SK-N-SH (cell line): ENCODE results near the gene ABHD2. TPM values are rescaled to one million over a fixed set of nuclear protein-coding genes. Genes with fewer than 3 reads are reported as not detected.

ENCODE experiments used
- CTCF ChIA-PET: fragments of 300-600, 350-600 bp; formaldehyde crosslinking; extraction: SDS; loops from one replicate; lab custom pipeline; 2021; lab: Yijun Ruan, JAX
- POLR2A ChIA-PET: fragments of 350-600 bp; sonication (Branson Sonifier 250); formaldehyde crosslinking; extraction: SDS; loops from one replicate; lab custom pipeline; 2020; ENCODE audit warnings: antibody characterized with exemption, inconsistent platforms; lab: Yijun Ruan, JAX
- DNase-seq: peaks from one replicate; pipeline ENCODE4 v3.0.0; 2012
- H2AFZ ChIP-seq: fragments of 200-600 bp; sonication (generic); 2 replicates; pipeline ENCODE4 v1.8.1; 2016; ENCODE audit warnings: antibody characterized with exemption, mild to moderate bottlenecking, low read depth
- H3F3A ChIP-seq: fragments of 200-600 bp; sonication (generic); replicated peaks from 2 replicates; pipeline ENCODE3; 2016; ENCODE audit warnings: antibody characterized with exemption, mild to moderate bottlenecking; ENCODE audit not compliant: insufficient read depth
- H3K27ac ChIP-seq, 2 experiments: fragments of 200-500 bp in 1 of 2; fragments of 200-600 bp in 1 of 2; sonication (Bioruptor generic) in 1 of 2; sonication (generic), shearing (Covaris generic) in 1 of 2; 2 replicates each; pipeline versions ENCODE4 v1.5.1 to v1.6.1; 2014 to 2016; ENCODE audit warnings: low read depth in 2 of 2, inconsistent platforms in 1 of 2, low read length in 1 of 2, mild to moderate bottlenecking in 1 of 2, mixed read lengths in 1 of 2
- H3K27me3 ChIP-seq: fragments of 200-600 bp; sonication (generic), shearing (Covaris generic); 2 replicates; pipeline ENCODE4 v1.6.1; 2016; ENCODE audit warnings: mixed run types; ENCODE audit not compliant: insufficient read depth
- H3K36me3 ChIP-seq, 2 experiments: fragments of 200-500 bp in 1 of 2; fragments of 200-600 bp in 1 of 2; sonication (Bioruptor generic) in 1 of 2; sonication (generic) in 1 of 2; replicated peaks in 1 of 2; 2 replicates each; pipeline versions ENCODE3 to v1.5.1; 2014 to 2016; ENCODE audit warnings: low read length in 1 of 2, mild to moderate bottlenecking in 1 of 2; ENCODE audit not compliant: insufficient read depth in 2 of 2, control insufficient read depth in 1 of 2
- H3K4me1 ChIP-seq, 2 experiments: fragments of 200-500 bp in 1 of 2; fragments of 200-600 bp in 1 of 2; sonication (Bioruptor generic) in 1 of 2; sonication (generic), shearing (Covaris generic) in 1 of 2; 2 replicates each; pipeline versions ENCODE4 v1.5.1 to v1.6.1; 2014 to 2016; ENCODE audit warnings: low read depth in 1 of 2, low read length in 1 of 2, mixed run types in 1 of 2; ENCODE audit not compliant: insufficient read depth in 2 of 2, control insufficient read depth in 1 of 2
- H3K4me2 ChIP-seq: fragments of 200-600 bp; sonication (generic), shearing (Covaris generic); 2 replicates; pipeline ENCODE4 v1.6.1; 2017; ENCODE audit warnings: mixed run types
- H3K4me3 ChIP-seq, 2 experiments: fragments of 200-500 bp in 1 of 2; fragments of 200-600 bp in 1 of 2; sonication (Bioruptor generic) in 1 of 2; sonication (generic), shearing (Covaris generic) in 1 of 2; 2 replicates each; pipeline versions ENCODE4 v1.5.1 to v1.8.1; 2014 to 2016; ENCODE audit warnings: low read depth in 2 of 2, inconsistent platforms in 1 of 2, low read length in 1 of 2, mild to moderate bottlenecking in 1 of 2, mixed read lengths in 1 of 2, moderate library complexity in 1 of 2
- H3K79me2 ChIP-seq: fragments of 200-600 bp; sonication (generic); 2 replicates; pipeline ENCODE4 v1.8.1; 2017; ENCODE audit warnings: mild to moderate bottlenecking; ENCODE audit not compliant: insufficient read depth
- H3K9ac ChIP-seq: fragments of 200-600 bp; sonication (generic); 2 replicates; pipeline ENCODE4 v1.6.1; 2017; ENCODE audit warnings: mixed run types
- H3K9me2 ChIP-seq: fragments of 200-600 bp; sonication (generic); 2 replicates; pipeline ENCODE4 v1.6.1; 2017; ENCODE audit warnings: mixed run types
- H3K9me3 ChIP-seq: fragments of 200-600 bp; sonication (generic); 2 replicates; pipeline ENCODE4 v1.6.1; 2017; ENCODE audit warnings: mixed run types, mild to moderate bottlenecking, moderate library complexity
- H4K20me1 ChIP-seq: fragments of 200-600 bp; sonication (generic); 2 replicates; pipeline ENCODE4 v1.6.1; 2017; ENCODE audit warnings: mild to moderate bottlenecking, mixed run types; ENCODE audit not compliant: insufficient read depth
- CTCF ChIP-seq: fragments of 200-600 bp; sonication (generic); IDR thresholded peaks from 2 replicates; pipeline ENCODE4 v1.6.1; 2017; ENCODE audit warnings: antibody characterized with exemption, mild to moderate bottlenecking, moderate library complexity
- MXI1 ChIP-seq: IDR thresholded peaks from 2 replicates; pipeline ENCODE4 v1.6.1; 2012; ENCODE audit warnings: mild to moderate bottlenecking, low read depth, low read length, improper control_type of control experiment
- RAD21 ChIP-seq: IDR thresholded peaks from 2 replicates; pipeline ENCODE4 v1.6.1; 2012; ENCODE audit warnings: mild to moderate bottlenecking, low read length
- SIN3A ChIP-seq: IDR thresholded peaks from 2 replicates; pipeline ENCODE4 v1.6.1; 2012; ENCODE audit warnings: low read depth, mild to moderate bottlenecking, low read length, moderate library complexity, borderline replicate concordance
- WGBS: methylation state at CpG from one replicate; pipeline ENCODE4 v1.1.6; 2017; ENCODE audit warnings: low lambda C conversion rate; 5-methylcytosine and 5-hydroxymethylcytosine counted together
- polyA plus RNA-seq, 3 experiments: library from polyadenylated mRNA; depleted of rRNA; stranded (reverse); fragments of >200 nt; gene quantifications; 2 replicates each; pipeline ENCODE4 v1.2.3, GENCODE V29; 2012
- TF ChIP-seq, protein P1 (sequence below): IDR thresholded peaks from 2 replicates; pipeline ENCODE4 v1.4.0; 2012; ENCODE audit warnings: low read depth, borderline replicate concordance

ABHD2 gene
- polyA plus RNA-seq, 1 of the 3 experiments (the other 2 are of a cell fraction) = 19.2 TPM

GRCh38 chr15:89125088-89125826 lies 37.0 kb downstream of the ABHD2 start (continued):
- TF ChIP-seq SIN3A = no peak
- TF ChIP-seq, all 33 proteins: peak for 0

GRCh38 chr15:89126009-89126408 lies 37.8 kb downstream of the ABHD2 start:
- Histone ChIP-seq H3F3A (no peaks in the 10 kb centered on the region), H3K27me3 (no peaks in the 10 kb centered on the region), H3K4me3 (no peak overlapping the region), H3K9ac (no peak overlapping the region), H3K4me1 (no peaks in the 10 kb centered on the region; a peak in 2 of 4 replicates), H4K20me1 (no peaks in the 10 kb centered on the region), H3K4me2 (no peak overlapping the region), H3K27ac (no peak overlapping the region), H3K36me3 (peaks cover 14 to 44% of the 10 kb centered on the region in 2 experiments), H3K9me2 (no peaks in the 10 kb centered on the region), H2AFZ (no peak overlapping the region), H3K9me3 (no peaks in the 10 kb centered on the region), H3K79me2 (no peaks in the 10 kb centered on the region)
- no peak for TF ChIP-seq MXI1
- POLR2A ChIA-PET = no interaction called here
- CTCF ChIA-PET = interaction anchor here (0.9 to 8.4 kb wide), 3 partner anchors 22 to 291 kb away, joined by 3 to 134 read pairs (median 22); no protein-coding TSS in a partner anchor
- 89% methylated on average over 6 of the region's 6 CpGs for WGBS
- no peak for DNase-seq

DNA sequence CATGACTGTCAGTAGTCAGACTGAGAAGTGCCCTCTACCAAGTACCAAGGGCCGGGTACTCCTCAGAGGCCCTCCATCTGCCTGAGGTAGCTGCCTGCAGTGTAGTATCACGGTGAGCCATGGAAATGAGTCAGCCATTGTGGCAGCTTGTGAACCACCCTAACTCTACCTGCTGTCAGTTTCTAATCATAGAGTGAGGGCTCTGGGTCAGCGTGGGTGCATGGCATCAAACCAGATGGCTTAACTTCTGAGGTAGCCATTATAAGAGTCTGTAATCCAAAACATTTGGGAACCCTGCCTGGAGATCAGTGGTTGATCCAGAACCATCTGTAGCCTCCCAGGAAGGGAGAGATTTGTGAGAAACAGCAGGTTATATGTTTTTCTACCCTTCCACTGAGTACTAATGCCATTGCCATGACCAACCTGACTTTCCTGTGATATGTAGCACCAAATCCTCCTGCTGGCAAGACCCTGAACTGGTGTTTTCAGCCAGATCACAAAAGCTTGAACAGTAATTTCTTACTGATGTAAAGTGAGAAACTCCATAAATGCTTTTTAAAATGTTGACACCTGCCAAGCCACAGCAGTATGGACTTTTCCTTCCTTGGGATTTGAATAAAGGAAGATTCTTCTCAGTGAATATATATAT lies 38.9 kb downstream of the ABHD2 start:
- Histone ChIP-seq H3K36me3 (peaks cover 11 to 50% of the 10 kb centered on the region in 2 experiments), H2AFZ (no peak overlapping the region), H4K20me1 (no peaks in the 10 kb centered on the region), H3K4me1 (no peaks in the 10 kb centered on the region; a peak in 3 of 4 replicates), H3K4me2 (no peak overlapping the region)
- CTCF ChIA-PET = interaction anchor here (0.6 to 8.4 kb wide), 8 partner anchors 9 to 290 kb away, joined by 3 to 134 read pairs (median 4); no protein-coding TSS in a partner anchor
- TF ChIP-seq, protein P1, sequence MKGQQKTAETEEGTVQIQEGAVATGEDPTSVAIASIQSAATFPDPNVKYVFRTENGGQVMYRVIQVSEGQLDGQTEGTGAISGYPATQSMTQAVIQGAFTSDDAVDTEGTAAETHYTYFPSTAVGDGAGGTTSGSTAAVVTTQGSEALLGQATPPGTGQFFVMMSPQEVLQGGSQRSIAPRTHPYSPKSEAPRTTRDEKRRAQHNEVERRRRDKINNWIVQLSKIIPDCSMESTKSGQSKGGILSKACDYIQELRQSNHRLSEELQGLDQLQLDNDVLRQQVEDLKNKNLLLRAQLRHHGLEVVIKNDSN = no peak
- TF ChIP-seq RAD21 (0 out of 2 replicates have a peak, but pooled peaks have one; percentile 4), CTCF (peak; percentile 34; the same call in 1 of the 2 replicates)
- TF ChIP-seq, all 33 proteins: peak for 2
- no peak overlapping the region for H3K27ac ChIP-seq
- no peaks in the 10 kb centered on the region for H3K9me2 ChIP-seq
- no peaks in the 10 kb centered on the region for H3K79me2 ChIP-seq
- no peak overlapping the region for H3K9ac ChIP-seq
- H3K27me3 ChIP-seq = no peaks in the 10 kb centered on the region
- no peaks in the 10 kb centered on the region for H3K9me3 ChIP-seq
- no peak for DNase-seq
- H3F3A ChIP-seq = no peaks in the 10 kb centered on the region
- no peak overlapping the region for H3K4me3 ChIP-seq
- WGBS = 74% methylated on average over 3 of the region's 3 CpGs
- POLR2A ChIA-PET = no interaction called here
